Amygdala (tissue), 56 donors: Measurements from ENCODE around the gene HTR6.
"Not testable (repeated sequence)": the region's sequence is repeated elsewhere in the genome, so short reads cannot be mapped to it uniquely, and the experiment has no call there.

Source experiments
- DNase-seq, 56 donors: peaks; one replicate each; lab custom pipeline; 2025; lab: John Stamatoyannopoulos, UW

The HTR6 gene

GRCh38 chr1:19636749-19637148, 27.9 kb upstream of the HTR6 start:
- DNase-seq = not testable (repeated sequence)

DNA sequence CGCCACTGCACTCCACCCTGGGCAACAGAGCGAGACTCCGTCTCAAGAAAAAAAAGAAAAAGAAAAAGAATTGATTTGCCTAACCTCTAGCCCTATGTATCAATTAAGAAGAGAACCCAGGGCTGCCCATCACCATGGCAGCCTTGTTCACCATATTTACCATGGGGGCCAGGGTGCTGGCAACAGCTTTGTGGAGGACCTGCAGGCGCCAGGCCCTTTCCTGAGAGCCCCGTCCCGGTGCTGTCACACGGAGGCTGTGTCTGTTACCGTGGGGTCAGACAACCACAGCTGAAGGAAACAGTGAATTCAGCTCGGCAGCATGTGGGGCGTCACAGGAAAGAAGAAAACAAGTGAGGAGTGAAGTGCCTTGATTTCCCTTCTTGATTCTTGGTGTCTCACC, 27.1 kb upstream of the HTR6 start:
- DNase-seq = no peak

- not testable (repeated sequence) for DNase-seq
Observed at GRCh38 chr1:19639228-19639627, 25.4 kb upstream of the HTR6 start.

GRCh38 chr1:19639999-19640362, 24.7 kb upstream of the HTR6 start:
- no peak for DNase-seq

- DNase-seq = no peak
Observed at GRCh38 chr1:19640363-19641316, 24.0 kb upstream of the HTR6 start.

GRCh38 chr1:19643121-19643520, 21.6 kb upstream of the HTR6 start:
- no peak for DNase-seq

GRCh38 chr1:19643602-19644394, 20.9 kb upstream of the HTR6 start, which contains the start of gene NBL1:
Gene NBL1 (plus strand): TSS chr1:19644311. CDS start chr1:19655031, 10,720 bp downstream.
- DNase-seq = peak in 20 of 56 donors; percentile 15 to 60 (median 28)

- DNase-seq = no peak
Observed at GRCh38 chr1:19644395-19644680, 20.3 kb upstream of the HTR6 start.

GRCh38 chr1:19644681-19645410, 19.8 kb upstream of the HTR6 start:
- peak in 2 of 56 donors; percentile 37 to 48 for DNase-seq

- DNase-seq = no peak
Observed at GRCh38 chr1:19645411-19646251, 19.0 kb upstream of the HTR6 start.

GRCh38 chr1:19646377-19647319, 18.0 kb upstream of the HTR6 start:
- no peak for DNase-seq

GRCh38 chr1:19647643-19648042, 17.0 kb upstream of the HTR6 start:
- no peak for DNase-seq

DNA sequence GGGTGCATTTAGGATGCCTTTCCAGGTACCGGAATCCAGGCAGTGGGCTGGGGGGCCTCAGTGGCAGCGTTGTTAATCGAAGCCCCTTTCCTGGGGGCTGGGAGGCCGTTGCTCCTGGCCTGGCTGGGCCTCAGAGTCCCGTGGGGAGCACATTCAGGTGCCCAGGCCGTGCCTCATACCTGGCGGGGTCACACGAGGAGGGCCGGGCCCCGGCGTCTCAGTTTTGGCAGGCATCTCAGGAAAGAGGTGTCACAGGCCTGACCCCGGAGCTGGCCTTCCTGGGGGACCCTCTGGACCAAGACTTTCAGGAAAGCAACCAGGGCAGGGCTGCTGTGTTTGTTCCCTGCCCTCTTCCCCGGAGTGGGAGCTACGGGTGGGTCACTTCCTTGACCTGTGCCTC, 16.4 kb upstream of the HTR6 start:
- no peak for DNase-seq

GRCh38 chr1:19648689-19649088, 16.0 kb upstream of the HTR6 start:
- peak in 1 of 56 donors; percentile 28 for DNase-seq

DNA sequence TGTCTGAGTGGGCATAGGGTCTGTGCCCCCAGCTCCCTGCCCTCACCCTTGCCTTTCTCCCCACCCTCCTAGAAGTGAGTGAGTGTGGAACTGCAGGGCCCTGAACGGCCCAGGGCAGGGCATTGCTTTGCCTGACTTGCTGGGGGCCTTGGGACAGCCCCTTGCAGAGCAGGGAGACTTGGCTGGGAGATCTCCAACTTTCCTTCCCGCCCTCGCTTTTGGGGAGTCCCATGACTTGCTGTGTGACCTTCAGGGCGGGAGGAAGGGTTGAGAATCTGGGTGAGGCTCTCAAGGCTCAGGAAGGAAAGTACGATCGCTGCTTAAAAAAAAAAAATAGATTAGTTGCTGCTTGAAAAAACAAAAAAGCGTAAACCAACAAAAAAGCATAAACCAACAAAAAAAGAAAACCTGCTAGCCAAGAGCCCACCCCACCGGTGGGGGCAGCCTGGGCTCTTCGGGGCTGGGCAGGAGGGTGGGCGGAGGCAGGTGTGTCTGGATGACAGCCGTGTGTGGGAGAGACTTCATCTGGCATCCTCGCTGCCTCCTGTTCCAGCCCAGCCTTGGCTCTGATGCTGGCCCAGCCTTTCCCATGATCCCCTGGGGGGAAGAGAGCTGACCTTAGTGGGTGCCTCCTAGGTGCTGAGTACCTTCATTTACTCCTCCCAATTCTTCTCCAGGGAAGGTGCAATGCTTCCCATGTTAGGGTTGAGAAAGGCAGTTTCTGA, 14.1 kb upstream of the HTR6 start:
- DNase-seq = peak in 14 of 56 donors; percentile 6 to 60 (median 36)

DNA sequence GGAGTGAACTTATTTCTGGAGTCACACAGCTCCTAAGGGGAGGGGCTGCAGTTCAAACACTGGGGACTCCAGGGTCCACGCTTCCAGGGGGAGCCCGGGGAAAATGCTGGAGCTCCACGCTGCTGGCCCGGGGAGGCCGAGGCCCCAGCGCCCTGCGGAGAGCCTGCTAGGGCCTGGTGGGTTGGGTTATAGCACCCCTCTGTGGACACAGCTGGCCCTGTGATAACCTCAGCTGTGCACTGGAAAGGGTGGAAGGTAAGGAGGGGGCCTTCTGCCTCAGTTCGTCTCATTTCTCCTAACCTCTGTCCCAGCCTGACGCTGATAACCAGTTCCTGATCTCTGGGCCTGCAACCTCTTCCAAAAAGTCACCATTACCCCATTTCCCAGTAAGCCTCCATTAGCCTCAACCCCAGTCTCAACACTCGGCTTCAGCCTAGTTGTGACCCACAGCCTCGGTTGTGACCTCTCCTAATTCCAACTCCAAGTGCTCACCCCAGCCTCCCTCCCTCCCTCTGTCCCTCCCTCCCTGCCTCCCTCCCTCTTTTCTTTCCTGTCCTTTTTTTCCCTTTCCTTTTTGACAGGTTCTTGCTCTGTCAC, 13.4 kb upstream of the HTR6 start:
- peak in 29 of 56 donors; percentile 10 to 65 (median 33) for DNase-seq

DNA sequence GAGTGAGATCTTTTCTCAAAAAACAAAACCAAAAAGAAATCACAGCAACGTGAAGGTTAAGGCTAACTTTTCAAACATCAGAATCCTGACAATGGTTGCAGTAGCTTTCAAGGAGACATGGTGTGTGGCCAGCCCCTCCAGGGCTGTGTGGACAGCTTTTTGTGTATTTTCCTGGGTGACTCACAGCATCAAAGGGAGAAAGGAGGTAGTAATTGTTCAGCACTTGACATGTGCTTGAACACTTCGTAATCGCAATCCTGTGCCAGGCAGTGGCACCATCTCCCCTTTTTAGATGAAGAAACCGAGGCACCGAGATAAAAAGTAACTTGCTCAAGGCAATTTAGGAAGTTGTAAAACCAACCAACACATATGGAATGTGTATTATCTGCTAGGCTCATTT, 10.3 kb upstream of the HTR6 start:
- no peak for DNase-seq
